COLO668 (cell line): ENCODE measurements around the gene OLA1.

ENCODE experiments used
- DNase-seq: peaks from one replicate; lab custom pipeline; 2025; ENCODE audit not compliant: unreplicated experiment; lab: John Stamatoyannopoulos, UW

OLA1 gene

DNA sequence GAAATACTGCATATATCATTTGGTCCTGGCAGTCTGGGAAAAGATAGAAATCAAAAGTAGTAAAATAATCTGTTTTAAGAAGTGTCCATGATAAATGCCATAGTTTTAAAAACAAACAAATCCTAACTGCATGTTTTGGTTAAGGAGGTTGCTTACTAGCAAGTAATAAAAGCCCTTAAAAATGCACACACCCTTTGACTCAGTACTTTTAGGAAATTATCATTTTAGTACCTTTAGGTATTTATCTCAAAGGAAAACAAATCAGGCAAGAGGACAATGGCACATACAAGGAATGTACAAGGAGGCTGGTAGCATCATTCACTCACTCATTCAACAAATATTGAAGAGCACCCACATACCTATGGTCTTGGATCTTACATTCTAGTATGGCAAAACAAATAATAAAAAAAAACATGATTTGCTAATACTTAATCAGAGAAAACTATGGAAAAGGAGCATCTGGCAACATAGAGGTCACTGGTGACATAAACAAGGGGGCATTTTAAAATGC lies 67.6 kb downstream of the OLA1 start:
- no peak for DNase-seq

DNA sequence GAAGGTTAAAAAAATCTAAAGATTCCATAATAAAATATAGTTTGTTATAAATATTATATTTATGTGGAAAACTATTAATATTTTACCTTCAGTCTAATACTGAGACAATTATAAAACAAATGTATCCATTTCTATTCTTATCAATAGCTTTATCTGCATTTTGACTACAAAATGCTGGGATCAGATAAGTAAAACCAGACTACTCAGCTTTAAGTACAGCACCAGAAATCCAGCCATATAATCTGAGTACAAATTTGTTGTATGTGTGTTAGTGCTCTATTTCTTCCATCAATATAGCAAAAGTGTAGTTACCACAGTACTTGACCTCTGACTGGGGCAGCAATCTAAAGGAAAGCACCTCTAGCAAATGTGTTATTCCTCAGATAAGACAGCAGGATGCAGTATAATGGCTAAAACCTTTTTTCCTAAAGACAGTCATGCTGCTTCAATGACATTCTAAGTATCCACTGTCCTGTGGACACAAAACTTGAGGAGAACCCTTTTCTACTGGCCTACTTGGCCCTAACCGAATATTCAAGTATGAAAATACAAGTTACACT lies 68.1 kb downstream of the OLA1 start:
- no peak for DNase-seq

- DNase-seq: no peak
Observed at GRCh38 chr2:174177316-174177890, 70.9 kb downstream of the OLA1 start.

GRCh38 chr2:174176898-174177297 lies 71.4 kb downstream of the OLA1 start:
- DNase-seq: no peak

DNA sequence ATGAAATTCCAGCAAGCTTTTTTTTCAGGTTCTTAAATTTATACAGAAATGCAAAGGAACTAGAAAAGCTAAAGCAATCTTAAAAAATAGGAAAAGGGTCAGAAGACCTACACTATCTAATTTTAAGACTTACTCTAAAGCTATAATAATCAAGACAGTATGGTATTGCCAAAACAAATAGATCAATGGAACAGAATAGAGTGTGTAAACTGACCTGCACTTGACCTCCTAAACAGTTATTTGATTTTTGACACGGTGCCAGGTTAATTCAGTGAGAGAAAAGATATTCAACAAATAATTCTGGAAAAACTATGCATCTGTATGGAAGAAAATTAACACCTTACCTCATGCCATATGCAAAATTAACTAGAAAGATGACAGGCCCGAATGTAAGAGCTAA lies 73.6 kb downstream of the OLA1 start:
- no peak for DNase-seq

- DNase-seq: no peak
Observed at GRCh38 chr2:174172802-174173355, 75.5 kb downstream of the OLA1 start.

GRCh38 chr2:174171686-174172445 lies 76.5 kb downstream of the OLA1 start:
- no peak for DNase-seq

DNA sequence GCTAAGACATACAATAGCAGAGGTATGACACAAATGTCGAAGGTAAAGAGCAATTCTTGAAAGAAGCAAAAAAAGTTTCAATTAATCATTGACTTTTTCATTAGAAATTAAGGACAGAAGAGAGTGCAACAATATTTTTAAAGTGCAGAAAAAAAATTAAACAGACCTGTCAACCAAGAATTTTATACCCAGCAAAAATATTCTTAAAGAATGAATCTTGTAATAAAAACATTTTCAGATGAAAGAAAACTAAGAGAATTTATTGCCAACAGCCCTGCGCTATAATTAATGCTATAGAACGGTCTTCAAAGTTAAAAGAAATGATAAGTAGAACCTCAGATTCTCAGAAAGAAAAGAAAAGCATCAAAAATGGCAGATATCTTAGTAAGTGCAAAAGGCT lies 79.0 kb downstream of the OLA1 start:
- no peak for DNase-seq

DNA sequence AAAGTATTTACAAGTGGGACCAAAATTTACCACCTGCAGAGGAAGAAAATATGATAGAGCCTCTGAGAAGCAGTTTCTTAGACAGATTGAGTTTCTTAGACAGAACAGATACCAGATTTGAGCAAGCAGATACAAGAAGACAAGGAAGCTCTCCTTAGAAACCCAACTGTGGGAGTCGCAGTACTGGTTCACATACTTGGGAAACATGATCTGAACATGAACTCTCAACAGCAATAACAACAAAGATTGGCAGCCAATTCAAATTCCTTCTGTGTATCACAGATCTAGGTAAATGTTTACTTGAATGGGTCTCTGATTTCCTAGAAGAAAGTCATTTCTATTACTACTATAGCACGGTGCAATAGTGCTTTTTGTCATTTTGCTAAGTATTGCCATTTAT lies 82.1 kb downstream of the OLA1 start:
- DNase-seq: no peak

DNA sequence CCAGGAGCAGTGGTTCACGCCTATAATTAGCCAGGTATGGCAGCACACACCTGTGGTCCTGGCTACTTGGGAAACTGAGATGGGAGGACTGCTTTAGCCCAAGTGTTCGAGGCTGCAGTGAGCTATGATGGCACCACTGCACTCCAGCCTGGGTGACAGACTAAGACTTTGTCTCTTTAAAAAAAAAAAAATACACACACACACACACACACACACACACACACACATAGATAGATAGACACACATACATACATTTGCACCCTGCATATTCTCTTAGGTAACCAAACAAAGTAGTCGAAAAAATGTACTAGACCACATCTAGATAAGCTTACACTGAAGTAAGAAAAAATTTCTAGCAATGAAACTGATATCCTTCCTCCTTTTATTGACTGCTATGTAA lies 86.8 kb downstream of the OLA1 start:
- DNase-seq: no peak

DNA sequence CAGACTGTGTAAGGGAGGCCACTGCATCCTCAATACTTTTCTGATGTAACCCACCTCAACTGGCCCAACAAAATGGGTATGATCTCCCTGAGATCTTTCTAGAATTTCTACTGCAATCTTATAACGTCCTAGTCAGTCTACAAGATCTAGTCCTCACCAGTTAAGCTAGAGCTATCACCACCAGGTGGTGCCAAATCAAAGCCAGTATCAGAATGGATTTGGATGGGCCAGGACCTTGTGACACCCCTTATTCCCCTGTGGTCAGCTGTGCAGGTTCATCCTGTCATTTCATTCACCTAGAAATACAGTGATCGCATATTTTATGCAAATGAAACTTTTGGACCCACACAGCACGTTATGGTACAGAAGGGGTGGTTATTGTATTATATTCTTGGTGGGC lies 90.3 kb downstream of the OLA1 start:
- DNase-seq: peak; percentile 21

- DNase-seq: no peak
Observed at GRCh38 chr2:174157053-174157452, 91.3 kb downstream of the OLA1 start.

- DNase-seq: no peak
Observed at GRCh38 chr2:174153757-174154680, 94.3 kb downstream of the OLA1 start.

- DNase-seq: no peak
Observed at GRCh38 chr2:174149530-174149929, 98.8 kb downstream of the OLA1 start.

- DNase-seq: no peak
Observed at GRCh38 chr2:174148833-174149232, 99.5 kb downstream of the OLA1 start.

DNA sequence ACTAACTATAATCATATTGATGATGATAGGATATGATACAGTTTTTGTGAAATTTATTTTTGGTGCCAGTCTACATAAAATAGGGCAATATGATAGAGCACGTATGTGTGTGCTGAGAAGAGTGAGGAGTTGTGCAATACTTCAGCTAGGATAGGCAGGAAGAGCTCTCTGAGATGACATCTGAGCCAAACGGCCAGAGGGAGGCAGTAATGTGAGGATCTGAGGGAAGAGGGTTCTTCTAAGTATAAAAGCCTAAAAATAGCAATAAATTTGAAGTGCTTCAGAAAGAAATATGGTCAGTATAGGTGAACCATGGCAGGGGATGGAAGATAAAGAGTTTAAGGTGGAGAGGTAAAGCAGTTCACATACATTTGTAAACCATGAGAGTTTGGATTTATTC lies 102.5 kb downstream of the OLA1 start:
- no peak for DNase-seq

DNA sequence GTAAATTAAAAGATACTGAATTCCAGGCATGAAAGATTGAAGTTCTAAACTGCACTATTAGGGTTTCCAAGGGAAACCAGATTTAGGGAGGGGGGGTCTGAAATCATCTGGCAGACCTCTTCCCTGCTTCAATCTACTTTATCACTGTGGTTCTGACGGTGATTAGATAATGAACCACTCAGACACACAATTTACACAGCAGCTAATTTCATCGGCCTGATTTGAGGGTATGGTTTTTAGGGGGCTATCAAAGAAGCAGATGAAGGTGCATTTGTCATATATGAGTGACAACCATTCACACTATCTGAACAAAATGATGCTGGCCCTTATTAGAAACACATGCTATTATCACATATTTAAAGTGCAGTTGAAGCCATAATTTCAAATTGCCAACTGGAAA lies 106.0 kb downstream of the OLA1 start:
- DNase-seq: no peak

DNA sequence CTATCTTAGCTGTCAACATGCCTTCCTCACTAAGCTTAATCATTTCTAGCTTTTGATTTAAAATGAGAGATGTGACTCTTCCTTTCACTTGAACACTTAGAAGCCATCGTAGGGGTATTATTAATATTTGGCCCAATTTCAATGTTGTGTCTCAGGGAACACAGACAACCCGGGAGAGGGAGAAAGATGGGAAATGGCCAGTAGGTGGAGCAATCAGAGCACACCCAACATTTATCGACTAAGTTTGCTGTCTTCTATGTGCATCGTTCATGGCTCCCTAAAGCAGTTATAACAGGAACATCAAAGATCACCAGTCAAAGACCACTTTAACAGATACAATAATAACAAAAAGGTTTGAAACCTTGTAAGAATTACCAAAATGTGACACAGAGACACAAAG lies 110.2 kb downstream of the OLA1 start:
- no peak for DNase-seq

DNA sequence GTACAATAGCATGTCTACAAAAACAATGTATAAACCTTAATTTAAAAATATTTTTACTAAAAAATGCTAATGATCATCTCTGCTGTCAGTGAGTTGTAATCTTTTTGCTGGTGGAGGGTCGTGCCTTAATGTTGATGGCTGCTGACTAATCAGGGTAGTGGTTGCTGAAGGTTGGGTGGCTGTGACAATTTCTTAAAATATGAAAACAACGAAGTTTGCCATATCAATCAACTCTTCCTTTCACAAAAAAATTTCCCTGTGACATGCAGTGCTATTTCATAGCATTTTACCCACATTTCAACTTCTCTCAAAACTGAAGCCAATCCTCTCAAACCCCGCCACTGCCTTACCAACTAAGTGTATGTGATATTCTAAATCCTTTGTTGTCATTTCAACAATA lies 112.4 kb downstream of the OLA1 start:
- DNase-seq: no peak

DNA sequence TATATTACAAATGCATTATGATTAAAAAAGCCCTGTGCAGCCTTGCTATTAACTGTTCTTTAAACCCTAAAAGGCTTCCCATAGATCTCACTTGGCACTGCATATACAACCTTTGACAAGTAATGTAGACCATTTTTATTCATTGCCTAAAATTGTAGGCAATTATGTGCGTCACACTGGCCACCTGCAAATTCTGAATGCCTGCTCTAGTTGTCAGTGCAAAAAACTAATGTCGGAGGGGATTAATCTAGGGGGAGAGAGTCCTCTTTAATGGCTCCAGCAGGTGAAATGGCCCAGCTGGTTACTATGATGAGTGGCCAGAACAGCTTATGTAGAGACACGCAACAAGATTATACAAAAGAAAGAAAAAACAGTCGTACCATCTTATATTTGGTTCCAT lies 123.2 kb downstream of the OLA1 start:
- no peak for DNase-seq

GRCh38 chr2:174124181-174124580 lies 124.2 kb downstream of the OLA1 start:
- DNase-seq: no peak
